HCT116 (cell line): ENCODE measurements around the gene PODNL1. TPM values are rescaled to one million over a fixed set of nuclear protein-coding genes. Genes with fewer than 3 reads are reported as not detected.

Experiments used
- ATAC-seq: fragments of 200-7000 bp; cut with Tn5 transposase; 2 replicates; pipeline ENCODE4 v1.9.1; 2020; ENCODE audit warnings: mild to moderate bottlenecking, moderate library complexity
- BruUV-seq: library from RNA; stranded (reverse); fragments of 400-500 nt; replicated peaks from 2 replicates; lab custom pipeline; 2021; lab: Mats Ljungman, UMichigan
- CTCF ChIA-PET: fragments of 300-600 bp; sonication (Branson Sonifier 250); formaldehyde crosslinking; loops from one replicate; lab custom pipeline; 2021; ENCODE audit warnings: antibody characterized with exemption; lab: Charles Lee
- POLR2A ChIA-PET: fragments of 300-600, 350-600 bp; sonication (Branson Sonifier 250); formaldehyde crosslinking; loops from one replicate; lab custom pipeline; 2021; ENCODE audit warnings: antibody characterized with exemption; lab: Charles Lee
- RAD21 ChIA-PET, 2 experiments: fragments of 300-600 bp; sonication (Branson Sonifier 250); formaldehyde crosslinking; loops; one replicate each; lab custom pipeline; 2023; ENCODE audit warnings: low total read pairs in 2 of 2; ENCODE audit not compliant: uncharacterized antibody in 2 of 2, unreplicated experiment in 2 of 2, low non-redundant PET in 1 of 2; lab: Charles Lee
- DNase-seq: peaks from one replicate; pipeline ENCODE4 v3.0.0-alpha.2; 2010; ENCODE audit warnings: low read depth, low spot score
- H2AFZ ChIP-seq: fragments of 200-600 bp; shearing (Covaris generic), sonication (generic); 2 replicates; pipeline ENCODE4 v1.6.1; 2017; ENCODE audit warnings: low read depth, mixed run types, mixed read lengths, antibody characterized with exemption, low read length; ENCODE audit not compliant: poor library complexity, severe bottlenecking
- H3K27ac ChIP-seq: 2 replicates; pipeline ENCODE4 v1.5.1; 2012; ENCODE audit warnings: low read depth, low read length
- H3K27me3 ChIP-seq: fragments of 200-600 bp; sonication (generic); 2 replicates; pipeline ENCODE4 v1.6.1; 2016; ENCODE audit warnings: mixed run types, low read length, mixed read lengths; ENCODE audit not compliant: insufficient read depth
- H3K36me3 ChIP-seq, 2 experiments: fragments of 200-500 bp in 1 of 2; fragments of 200-600 bp in 1 of 2; sonication (Bioruptor generic) in 1 of 2; sonication (generic) in 1 of 2; 2 replicates each; pipeline versions ENCODE4 v1.5.1 to v1.6.1; 2014 to 2016; ENCODE audit warnings: low read length in 2 of 2, inconsistent platforms in 1 of 2, mixed read lengths in 1 of 2, mixed run types in 1 of 2; ENCODE audit not compliant: insufficient read depth in 2 of 2, control insufficient read depth in 1 of 2
- H3K4me1 ChIP-seq, 2 experiments: fragments of 200-600 bp in 1 of 2; sonication (generic) in 1 of 2; 2 replicates each; pipeline versions ENCODE4 v1.5.1 to v1.6.1; 2012 to 2017; ENCODE audit warnings: low read length in 2 of 2, inconsistent platforms in 1 of 2, mild to moderate bottlenecking in 1 of 2, mixed read lengths in 1 of 2, mixed run types in 1 of 2, moderate library complexity in 1 of 2; ENCODE audit not compliant: insufficient read depth in 2 of 2, control insufficient read depth in 1 of 2
- H3K4me2 ChIP-seq: fragments of 200-600 bp; sonication (generic); 2 replicates; pipeline ENCODE4 v1.6.1; 2017; ENCODE audit warnings: mixed run types, low read length, mixed read lengths
- H3K4me3 ChIP-seq, 2 experiments: fragments of 200-600 bp in 1 of 2; sonication (generic) in 1 of 2; replicated peaks in 1 of 2; 2 replicates each; pipeline ENCODE4 v1.5.1; 2011 to 2016; ENCODE audit warnings: low read length in 2 of 2, control low read depth in 1 of 2, low read depth in 1 of 2, mild to moderate bottlenecking in 1 of 2, mixed read lengths in 1 of 2, mixed run types in 1 of 2
- H3K79me2 ChIP-seq: fragments of 200-600 bp; sonication (generic); 2 replicates; pipeline ENCODE4 v1.6.1; 2017; ENCODE audit warnings: mild to moderate bottlenecking, mixed run types, low read length, moderate library complexity, mixed read lengths; ENCODE audit not compliant: insufficient read depth
- H3K9ac ChIP-seq: fragments of 200-600 bp; sonication (generic); 2 replicates; pipeline ENCODE4 v1.6.1; 2016; ENCODE audit warnings: low read length, mixed read lengths
- H3K9me2 ChIP-seq: fragments of 200-600 bp; sonication (generic), shearing (Covaris generic); 2 replicates; pipeline ENCODE4 v1.6.1; 2017; ENCODE audit warnings: mixed run types, mild to moderate bottlenecking, moderate library complexity; ENCODE audit not compliant: insufficient read depth
- H3K9me3 ChIP-seq, 2 experiments: fragments of 200-500 bp in 1 of 2; fragments of 200-600 bp in 1 of 2; sonication (Bioruptor generic) in 1 of 2; sonication (generic) in 1 of 2; 2 replicates each; pipeline ENCODE4 v1.6.1; 2014 to 2017; ENCODE audit warnings: low read length in 2 of 2, mixed read lengths in 2 of 2, inconsistent platforms in 1 of 2, low read depth in 1 of 2, mild to moderate bottlenecking in 1 of 2, mixed run types in 1 of 2, moderate library complexity in 1 of 2; ENCODE audit not compliant: control insufficient read depth in 1 of 2, insufficient read depth in 1 of 2
- H4K20me1 ChIP-seq: fragments of 200-600 bp; sonication (generic), shearing (Covaris generic); 2 replicates; pipeline ENCODE4 v1.6.1; 2017; ENCODE audit warnings: mixed run types, mild to moderate bottlenecking, moderate library complexity; ENCODE audit not compliant: insufficient read depth
- CEBPB ChIP-seq: IDR thresholded peaks from 2 replicates; pipeline ENCODE4 v1.6.1; 2012; ENCODE audit warnings: low read depth
- CTCF ChIP-seq, 3 experiments: fragments of 200-600 bp in 1 of 3; sonication (generic) in 1 of 3; IDR thresholded peaks in 2 of 3; conservative IDR thresholded peaks in 1 of 3; 2 replicates each; pipeline ENCODE4 v1.5.1; 2012 to 2017; ENCODE audit warnings: low read depth in 2 of 3, low read length in 2 of 3, antibody characterized with exemption in 1 of 3, borderline replicate concordance in 1 of 3, control low read depth in 1 of 3, mild to moderate bottlenecking in 1 of 3, mixed read lengths in 1 of 3, mixed run types in 1 of 3, moderate library complexity in 1 of 3; ENCODE audit not compliant: insufficient read depth in 1 of 3
- EGR1 ChIP-seq: IDR thresholded peaks from 2 replicates; pipeline ENCODE4 v1.6.1; 2012; ENCODE audit warnings: low read depth
- ELF1 ChIP-seq: IDR thresholded peaks from 2 replicates; pipeline ENCODE4 v1.6.1; 2012; ENCODE audit warnings: low read depth, borderline replicate concordance
- EZH2phosphoT487 ChIP-seq: fragments of 200-600 bp; IDR thresholded peaks from 2 replicates; pipeline ENCODE4 v1.6.1; 2018; ENCODE audit warnings: antibody characterized with exemption, borderline replicate concordance
- FOSL1 ChIP-seq: IDR thresholded peaks from 2 replicates; pipeline ENCODE4 v1.6.1; 2012; ENCODE audit warnings: low read depth
- JUND ChIP-seq: IDR thresholded peaks from 2 replicates; pipeline ENCODE4 v1.6.1; 2012
- POLR2AphosphoS5 ChIP-seq: IDR thresholded peaks from 2 replicates; pipeline ENCODE4 v1.6.1; 2011; ENCODE audit warnings: mild to moderate bottlenecking, low read depth, low read length, moderate library complexity
- RAD21 ChIP-seq: IDR thresholded peaks from 2 replicates; pipeline ENCODE4 v1.6.1; 2012; ENCODE audit warnings: low read depth, mild to moderate bottlenecking
- SIN3A ChIP-seq: IDR thresholded peaks from 2 replicates; pipeline ENCODE4 v1.6.1; 2012; ENCODE audit warnings: low read depth
- SP1 ChIP-seq: IDR thresholded peaks from 2 replicates; pipeline ENCODE4 v1.6.1; 2012; ENCODE audit warnings: low read depth
- SRF ChIP-seq: IDR thresholded peaks from 2 replicates; pipeline ENCODE4 v1.6.1; 2012; ENCODE audit warnings: low read depth
- YY1 ChIP-seq: IDR thresholded peaks from 2 replicates; pipeline ENCODE4 v1.6.1; 2011; ENCODE audit warnings: low read length, low read depth, moderate library complexity, mild to moderate bottlenecking; ENCODE audit not compliant: insufficient replicate concordance; ENCODE audit errors: extremely low read depth
- ZBTB33 ChIP-seq: IDR thresholded peaks from 2 replicates; pipeline ENCODE4 v1.6.1; 2011; ENCODE audit warnings: mild to moderate bottlenecking, low read length, moderate library complexity; ENCODE audit not compliant: insufficient replicate concordance; ENCODE audit errors: extremely low read depth
- intact Hi-C: fragments of 100-400 bp; cut with micrococcal nuclease; formaldehyde crosslinking; loops from 2 replicates; pipeline ENCODE4 v1.10.0; 2022
- total RNA-seq: library from RNA; stranded (reverse); gene quantifications from one replicate; pipeline ENCODE4 v1.2.1, GENCODE V29; 2021; ENCODE audit not compliant: unreplicated experiment

Gene PODNL1
- total RNA-seq, 1 experiment from 2014 or later: 0.71 TPM

DNA sequence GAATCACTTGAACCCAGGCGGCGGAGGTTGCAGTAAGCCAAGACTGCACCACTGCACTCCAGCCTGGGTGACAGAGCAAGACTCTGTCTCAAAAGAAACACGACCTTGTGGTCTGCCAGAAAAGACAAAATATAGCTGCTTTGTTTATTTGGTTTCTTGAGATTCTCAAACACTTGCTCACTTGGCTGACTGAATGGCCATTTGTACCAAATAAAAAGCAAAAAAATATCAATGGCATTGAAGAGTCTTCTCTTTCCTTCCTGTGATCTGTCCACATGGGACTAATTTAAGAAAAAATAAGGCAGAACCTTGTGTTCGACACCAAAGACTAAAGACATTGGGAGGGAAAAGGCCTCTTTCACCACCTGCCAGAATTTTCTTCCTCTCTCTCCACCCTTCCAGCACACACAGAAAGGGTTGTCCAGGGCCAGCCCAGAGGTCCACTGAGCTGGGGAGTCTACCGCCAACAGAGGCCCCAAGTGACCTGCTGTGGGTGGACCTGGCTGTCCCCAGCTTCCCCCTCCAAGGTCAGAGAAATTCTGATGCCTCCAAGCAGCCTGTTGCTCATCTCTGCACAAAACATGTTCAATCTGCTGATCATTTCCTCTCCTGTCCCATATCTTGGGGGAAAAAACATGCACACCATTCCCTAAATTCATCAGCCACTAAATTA, 38.2 kb downstream of the PODNL1 start:
- Histone ChIP-seq H3K27ac (no peak overlapping the region), H3K79me2 (no peaks in the 10 kb centered on the region), H3K4me3 (no peak overlapping the region), H2AFZ (no peak overlapping the region), H3K27me3 (no peaks in the 10 kb centered on the region)
- no TSS peak for BruUV-seq
- POLR2A ChIA-PET: no interaction called here
- intact Hi-C loops: no loop called here
- DNase-seq: no peak
- TF ChIP-seq FOSL1: no peak
- TF ChIP-seq RAD21: no peak
- TF ChIP-seq JUND: no peak
- TF ChIP-seq YY1: no peak
- TF ChIP-seq EZH2phosphoT487: no peak
- TF ChIP-seq, all 23 proteins: peak for 0
- RAD21 ChIA-PET: no interaction called here
- Histone ChIP-seq H3K4me1 (peaks cover 0 to 4% of the 10 kb centered on the region in 2 experiments; a peak in 1 of 4 replicates), H3K36me3 (no peaks in the 10 kb centered on the region), H3K9me2 (no peaks in the 10 kb centered on the region), H3K9me3 (no peaks in the 10 kb centered on the region), H3K4me2 (no peak overlapping the region), H3K9ac (no peak overlapping the region), H4K20me1 (no peaks in the 10 kb centered on the region)
- CTCF ChIA-PET: no interaction called here
- ATAC-seq: no peak

- ChIA-PET CTCF (no interaction called here), RAD21 (no interaction called here), POLR2A (no interaction called here)
- Histone ChIP-seq H3K79me2 (no peaks in the 10 kb centered on the region), H3K27ac (no peak overlapping the region), H3K4me2 (no peak overlapping the region), H3K36me3 (no peaks in the 10 kb centered on the region), H3K4me3 (no peak overlapping the region), H4K20me1 (no peaks in the 10 kb centered on the region), H3K9me3 (no peaks in the 10 kb centered on the region), H3K4me1 (peaks cover 0 to 4% of the 10 kb centered on the region in 2 experiments; a peak in 1 of 4 replicates), H3K9me2 (no peaks in the 10 kb centered on the region), H2AFZ (no peak overlapping the region), H3K27me3 (no peaks in the 10 kb centered on the region), H3K9ac (no peak overlapping the region)
- ATAC-seq: no peak
- intact Hi-C loops: no loop called here
- no TSS peak for BruUV-seq
- no peak for DNase-seq
- TF ChIP-seq CEBPB (no peak), SP1 (no peak), SRF (no peak), SIN3A (no peak), CTCF (IDR thresholded peaks at IDR 0.05 in 2 of 3, conservative IDR thresholded peaks at IDR 0.05 in 1 of 3; ENCODE audit: borderline replicate concordance in 1 of 3, insufficient read depth in 1 of 3, low read depth in 2 of 3, low read length in 2 of 3) (no peak), POLR2AphosphoS5 (no peak), ELF1 (no peak), ZBTB33 (no peak), RAD21 (no peak), YY1 (no peak), EGR1 (no peak), EZH2phosphoT487 (no peak)
These were observed 38.8 kb downstream of the PODNL1 start for GRCh38 chr19:13899393-13899792.
